NCI-H345 treated with DMSO at 0.1 percent for 48 hours (cell line): ENCODE results near the gene GPN1.
A peak's percentile ranks its signal among the peaks of the same experiment; 100 is the strongest.
"Not testable (repeated sequence)": the region's sequence is repeated elsewhere in the genome, so short reads cannot be mapped to it uniquely, and the experiment has no call there.

Experiments
- DNase-seq: peaks from one replicate; lab custom pipeline; 2025; ENCODE audit not compliant: unreplicated experiment; lab: John Stamatoyannopoulos, UW

GPN1 gene

DNA sequence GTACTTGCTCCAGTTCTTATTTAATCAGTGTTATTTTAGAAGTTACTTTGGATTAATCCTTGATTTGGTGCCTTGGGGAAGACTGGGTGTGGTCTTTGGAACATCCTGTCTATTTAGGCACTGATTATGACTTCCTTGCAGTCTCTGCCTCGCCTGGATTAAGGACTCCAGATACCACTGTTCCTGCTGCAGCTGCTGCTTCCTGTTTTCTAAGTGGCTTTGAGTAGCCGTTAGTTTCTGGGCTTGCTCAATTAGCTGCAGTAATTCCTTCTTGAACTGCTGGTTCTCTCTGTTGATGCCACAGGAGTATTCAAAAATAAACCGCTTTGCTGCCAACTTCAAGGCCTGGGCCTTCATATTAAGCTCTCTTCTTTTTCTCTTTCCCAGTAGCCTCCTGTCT is 1.9 kb upstream of the GPN1 start:
- not testable (repeated sequence) for DNase-seq

DNA sequence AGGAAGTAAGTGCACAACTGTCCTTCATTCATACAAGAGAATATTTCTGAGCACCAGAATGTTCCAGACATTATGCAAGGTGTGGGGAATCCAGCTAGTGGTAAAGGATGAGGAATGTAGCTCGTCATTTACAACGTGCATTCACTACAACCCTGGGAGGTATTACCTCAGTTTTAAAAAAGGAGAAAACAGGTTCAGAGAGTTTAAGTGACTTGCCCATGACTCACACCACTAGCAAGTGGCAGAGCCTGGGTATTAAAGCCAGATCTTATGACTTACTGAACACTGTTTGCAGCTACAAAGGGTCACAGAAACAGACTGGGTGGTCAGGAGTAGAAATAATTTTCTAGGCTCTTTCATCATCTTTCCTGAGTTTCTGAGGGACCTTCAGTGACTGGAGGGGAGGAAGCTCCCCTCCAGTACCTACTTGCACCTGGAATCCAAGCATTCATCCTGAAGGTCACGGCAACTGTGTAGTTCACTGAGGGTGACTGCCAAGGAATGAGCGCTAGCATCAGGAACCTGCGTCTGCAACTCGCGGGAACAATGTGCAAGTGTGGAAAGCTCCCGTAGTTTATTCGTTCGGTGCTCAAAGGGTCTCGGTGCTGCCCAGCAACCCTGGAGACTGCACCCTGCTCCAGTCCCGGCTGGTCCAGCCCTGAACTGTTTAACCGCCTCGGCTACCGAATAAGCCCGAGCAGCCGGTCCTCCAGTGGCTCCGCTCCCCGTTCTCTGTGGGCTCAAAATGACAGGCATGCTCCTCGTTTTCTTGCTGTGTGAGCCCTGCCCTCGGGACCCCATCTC is 685 bp upstream of the GPN1 start:
- no peak for DNase-seq

- DNase-seq, result not testable (repeated sequence)
These were observed 1.4 kb downstream of the GPN1 start for GRCh38 chr2:27630257-27630656.

DNA sequence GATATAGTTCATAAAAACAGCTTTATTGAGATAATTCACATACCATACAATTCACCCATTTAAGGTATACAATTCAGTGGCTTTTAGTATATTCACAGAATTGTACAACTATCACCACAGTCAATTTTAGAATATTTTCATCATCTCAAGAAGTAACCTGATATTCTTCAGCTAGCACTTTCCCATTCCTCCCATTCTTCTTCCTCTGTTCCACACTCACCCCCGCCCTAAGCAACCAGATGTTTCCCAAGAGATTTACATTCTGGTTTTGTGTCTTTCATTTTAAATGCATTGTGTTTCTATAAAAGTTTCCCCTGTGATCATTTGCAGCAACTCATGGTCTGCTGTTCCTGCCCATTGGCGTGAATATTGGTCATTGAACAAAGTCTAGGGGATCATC is 5.4 kb downstream of the GPN1 start:
- no peak for DNase-seq

GRCh38 chr2:27636766-27637165 is 7.9 kb downstream of the GPN1 start:
- no peak for DNase-seq

DNA sequence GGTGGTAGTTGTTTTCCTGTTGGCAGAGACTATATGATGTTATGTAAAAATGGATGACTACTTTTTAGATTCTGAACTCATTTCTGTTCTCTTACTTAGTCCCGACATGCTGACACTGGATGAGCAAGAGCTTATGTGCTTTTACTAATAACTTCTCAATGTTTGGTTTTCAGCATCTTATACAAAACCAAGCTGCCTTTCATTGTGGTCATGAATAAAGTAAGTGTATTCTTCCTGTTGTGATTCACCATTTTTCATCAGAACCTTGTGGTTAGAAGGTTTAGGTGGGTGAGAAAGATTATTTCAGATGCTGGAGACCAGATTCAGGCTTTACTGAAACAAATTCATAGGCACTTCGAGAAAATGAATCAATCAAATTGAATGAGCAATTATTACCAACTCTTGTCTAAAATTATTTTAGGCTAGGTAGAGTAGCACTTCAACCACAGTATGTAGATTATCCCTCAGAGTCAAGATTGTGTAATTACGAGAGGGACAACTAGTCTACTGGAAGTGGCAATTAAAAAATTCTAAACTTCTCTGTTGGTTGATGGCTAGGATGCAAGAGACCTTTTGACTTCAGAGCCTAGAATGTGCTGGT is 9.3 kb downstream of the GPN1 start:
- DNase-seq, result no peak

- no peak for DNase-seq
These were observed 9.9 kb downstream of the GPN1 start for GRCh38 chr2:27638709-27639108.

- DNase-seq, result no peak
These were observed 11.9 kb downstream of the GPN1 start for GRCh38 chr2:27640722-27641245.

DNA sequence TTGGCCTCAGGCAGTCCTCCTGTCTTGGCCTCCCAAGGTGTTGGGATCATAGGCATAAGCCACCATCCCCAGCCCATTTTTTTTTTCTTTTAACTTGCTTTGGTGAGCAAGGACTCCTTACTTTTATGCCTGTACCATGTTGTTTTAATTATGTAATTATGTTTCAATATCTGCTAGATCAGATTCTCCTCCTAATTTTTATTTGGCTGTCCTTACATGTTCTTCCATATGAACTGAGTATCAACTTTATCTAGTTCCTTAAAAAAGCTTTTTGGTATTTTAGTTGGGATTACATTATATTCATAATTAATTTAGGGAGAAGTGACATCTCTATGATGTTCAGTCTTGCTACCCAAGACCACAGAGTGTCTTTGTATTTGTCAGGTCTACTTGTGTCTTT is 16.3 kb downstream of the GPN1 start:
- DNase-seq, result no peak

GRCh38 chr2:27647289-27647688 is 18.4 kb downstream of the GPN1 start:
- DNase-seq, result no peak

GRCh38 chr2:27647737-27648136 is 18.9 kb downstream of the GPN1 start:
- no peak for DNase-seq

DNA sequence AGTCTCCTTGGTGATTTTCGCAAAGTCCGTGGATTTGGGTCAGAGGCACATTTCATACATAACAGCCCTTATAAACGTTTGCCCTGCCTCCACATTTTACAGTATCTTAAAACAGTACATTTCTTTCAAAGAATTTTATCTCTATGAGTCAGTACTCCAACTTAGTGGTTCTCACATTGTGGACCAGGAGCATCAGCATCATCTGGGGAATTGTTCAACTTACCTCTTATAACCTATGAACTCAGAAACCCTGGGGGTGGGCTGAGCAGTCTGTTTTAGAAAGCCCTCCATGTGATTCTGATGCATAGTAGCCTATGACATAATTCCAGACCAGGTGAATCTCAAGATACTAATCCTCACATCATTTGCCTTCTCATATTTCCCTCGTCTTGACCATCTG is 22.2 kb downstream of the GPN1 start:
- DNase-seq, result no peak

DNA sequence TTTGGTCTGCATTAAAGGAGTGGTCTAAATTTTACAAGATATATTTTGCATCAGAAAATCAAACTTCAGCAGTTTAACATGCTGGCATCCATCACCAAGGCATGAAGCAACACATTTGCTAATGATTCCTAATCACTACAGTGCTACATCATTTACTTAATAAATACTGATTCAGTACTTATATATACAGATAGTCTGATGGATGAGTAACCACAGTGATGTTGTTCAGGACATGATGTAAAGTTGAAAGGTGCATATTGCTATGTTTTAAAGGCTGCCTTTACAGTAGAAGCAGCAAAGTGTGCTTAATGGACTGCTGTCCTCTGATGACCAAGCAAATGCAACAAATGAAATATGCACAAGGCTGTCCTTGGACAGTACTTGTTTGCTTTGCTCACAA is 23.5 kb downstream of the GPN1 start:
- DNase-seq, result no peak

DNA sequence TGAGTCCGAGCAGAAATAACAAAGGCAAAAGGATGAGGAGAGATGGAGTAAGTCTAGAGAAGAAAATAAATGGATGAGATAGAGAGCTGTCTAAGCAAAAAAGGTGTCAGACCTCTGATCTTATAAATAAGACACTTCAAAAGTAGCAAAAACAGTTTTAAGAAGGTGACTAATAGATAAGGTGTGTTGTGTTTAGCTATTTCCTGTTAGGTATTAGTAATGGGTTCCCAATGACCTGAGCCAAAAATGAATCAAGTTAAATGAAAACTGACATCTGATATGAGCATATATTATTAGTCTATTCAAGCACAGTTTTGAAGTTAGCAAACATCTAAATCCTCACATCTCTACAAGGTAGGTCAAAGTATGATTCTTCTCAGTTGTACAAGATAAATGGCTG is 23.9 kb downstream of the GPN1 start:
- DNase-seq, result no peak

DNA sequence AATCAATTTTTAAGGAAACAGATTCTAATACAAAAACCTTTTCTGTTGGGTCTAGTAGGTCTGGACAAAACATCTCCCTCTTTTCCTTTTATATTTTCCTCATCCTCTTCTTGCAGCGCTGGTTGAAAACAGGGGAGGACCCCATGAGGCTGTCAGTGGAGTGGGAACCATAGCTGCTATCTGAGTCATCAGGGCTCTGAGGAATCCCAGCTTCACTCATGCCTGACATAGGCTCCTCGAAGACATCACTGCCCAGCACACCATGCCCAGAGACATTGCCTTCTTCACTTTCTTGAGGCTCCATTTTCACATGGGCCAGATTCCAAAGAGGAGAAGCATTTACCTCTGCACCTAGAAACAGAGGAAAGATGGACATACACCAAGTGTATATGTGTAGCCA is 24.5 kb downstream of the GPN1 start:
- DNase-seq, result no peak

DNA sequence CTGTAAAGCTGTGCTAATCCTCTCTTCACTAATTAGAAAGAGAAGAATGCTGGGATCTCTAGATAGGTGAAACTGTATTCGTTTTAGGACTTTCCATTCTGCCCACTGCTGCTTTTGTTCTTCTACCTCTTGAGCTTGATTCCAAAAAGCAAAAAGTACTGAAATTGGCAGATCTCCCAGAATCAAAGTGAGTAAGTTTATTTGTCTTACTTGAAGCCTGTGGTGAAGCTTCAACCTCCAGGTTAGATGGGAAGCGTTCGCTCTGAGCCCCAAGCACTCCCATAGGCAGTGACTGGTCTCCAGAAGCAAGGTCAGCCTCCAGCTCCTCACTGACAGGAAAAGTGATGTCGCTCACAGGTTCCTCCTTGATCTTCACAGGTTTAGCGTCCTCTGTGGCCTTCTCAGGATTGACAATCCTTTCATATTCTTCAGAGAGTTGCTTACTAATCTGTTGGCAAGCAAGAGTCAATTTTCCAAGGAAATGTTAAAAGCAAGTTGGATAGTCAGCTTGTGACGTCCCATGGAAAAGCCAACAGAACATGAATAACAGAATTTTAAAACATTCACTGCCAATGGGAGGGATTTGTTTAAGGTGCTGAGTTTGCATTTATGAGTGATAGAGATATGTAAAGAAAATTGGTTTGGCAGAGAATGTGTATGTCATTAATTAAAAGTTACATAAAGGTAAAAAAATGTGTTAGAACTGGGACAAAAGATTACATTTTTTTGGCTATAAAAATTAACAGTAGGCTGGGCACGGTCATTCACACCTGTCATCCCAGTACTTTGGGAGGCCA is 26.5 kb downstream of the GPN1 start:
- DNase-seq, result no peak

GRCh38 chr2:27661371-27661770 is 32.5 kb downstream of the GPN1 start:
- no peak for DNase-seq

- DNase-seq, result peak; percentile 91
These were observed 34.7 kb downstream of the GPN1 start, which contains the start of the genes SLC4A1AP and SUPT7L for GRCh38 chr2:27663285-27664153. SLC4A1AP (plus strand) TSS chr2:27663889; CDS start chr2:27663915, 26 bp downstream. SUPT7L (minus strand) TSS chr2:27663614; CDS start chr2:27662192, 1,422 bp downstream.

GRCh38 chr2:27664154-27664574 is 35.3 kb downstream of the GPN1 start:
- no peak for DNase-seq

DNA sequence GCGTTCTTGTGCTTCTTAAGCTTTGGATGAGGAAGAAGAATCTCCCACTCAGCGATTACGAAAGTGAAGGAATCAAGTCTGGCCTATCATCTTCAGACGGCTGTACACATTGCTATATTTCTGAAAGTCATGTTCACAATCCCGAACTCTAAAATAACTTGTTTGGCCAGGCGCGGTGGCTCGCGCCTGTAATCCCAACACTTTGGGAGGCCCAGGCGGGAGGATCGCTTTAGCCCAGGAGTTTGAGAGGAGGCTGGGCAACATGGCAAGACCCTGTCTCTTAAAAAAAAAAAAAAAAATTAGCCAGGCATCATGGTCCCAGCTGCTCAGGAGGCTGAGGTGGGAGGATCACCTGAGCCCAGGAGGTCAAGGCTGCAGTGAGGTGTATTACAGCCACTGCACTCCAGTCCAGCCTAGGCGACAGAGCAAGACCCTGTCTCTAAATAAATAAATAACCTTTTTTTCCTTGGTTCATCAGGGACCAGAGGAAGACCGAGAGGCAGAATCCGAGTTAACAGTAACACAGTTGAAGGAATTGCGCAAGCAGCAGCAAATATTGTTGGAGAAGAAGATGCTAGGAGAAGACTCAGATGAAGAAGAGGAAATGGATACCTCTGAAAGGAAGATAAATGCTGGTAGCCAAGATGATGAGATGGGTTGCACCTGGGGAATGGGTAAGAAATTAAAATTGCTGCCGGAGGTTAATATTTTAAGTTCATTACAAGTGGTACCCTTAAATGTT is 35.9 kb downstream of the GPN1 start:
- DNase-seq, result no peak
